HG03039 (cell line): ENCODE results near the gene GLUL.
"Not testable (repeated sequence)": the region's sequence is repeated elsewhere in the genome, so short reads cannot be mapped to it uniquely, and the experiment has no call there.

Source experiments
- ATAC-seq: cut with Tn5 transposase; IDR thresholded peaks from one replicate; pipeline ENCODE4 v1.9.1; 2021; ENCODE audit warnings: mild to moderate bottlenecking, moderate library complexity; ENCODE audit not compliant: unreplicated experiment

GLUL gene

GRCh38 chr1:182368358-182368757 is 23.2 kb downstream of the GLUL start:
- ATAC-seq = no peak

GRCh38 chr1:182367926-182368325 is 23.7 kb downstream of the GLUL start:
- no peak for ATAC-seq

- no peak for ATAC-seq
Observed at GRCh38 chr1:182366596-182366995, 25.0 kb downstream of the GLUL start.

- ATAC-seq = no peak
Observed at GRCh38 chr1:182359645-182360044, 31.9 kb downstream of the GLUL start.

GRCh38 chr1:182357913-182358312 is 33.7 kb downstream of the GLUL start:
- no peak for ATAC-seq

GRCh38 chr1:182357171-182357570 is 34.4 kb downstream of the GLUL start:
- no peak for ATAC-seq

GRCh38 chr1:182355723-182356098 is 35.9 kb downstream of the GLUL start:
- ATAC-seq = no peak

- ATAC-seq = no peak
Observed at GRCh38 chr1:182351790-182352364, 39.7 kb downstream of the GLUL start.

- ATAC-seq = no peak
Observed at GRCh38 chr1:182350839-182351238, 40.8 kb downstream of the GLUL start.

GRCh38 chr1:182348961-182349747 is 42.4 kb downstream of the GLUL start:
- no peak for ATAC-seq

GRCh38 chr1:182347019-182347418 is 44.6 kb downstream of the GLUL start:
- no peak for ATAC-seq

- no peak for ATAC-seq
Observed at GRCh38 chr1:182340233-182341058, 51.1 kb downstream of the GLUL start.

- no peak for ATAC-seq
Observed at GRCh38 chr1:182339684-182340083, 51.9 kb downstream of the GLUL start.

- no peak for ATAC-seq
Observed at GRCh38 chr1:182338806-182339370, 52.7 kb downstream of the GLUL start.

- no peak for ATAC-seq
Observed at GRCh38 chr1:182337736-182338571, 53.6 kb downstream of the GLUL start.

- no peak for ATAC-seq
Observed at GRCh38 chr1:182335771-182336566, 55.6 kb downstream of the GLUL start.

GRCh38 chr1:182333071-182333571 is 58.5 kb downstream of the GLUL start:
- ATAC-seq = not testable (repeated sequence)

GRCh38 chr1:182332261-182333060 is 59.1 kb downstream of the GLUL start:
- no peak for ATAC-seq
